OCI-LY1 (cell line): ENCODE results near the gene NDUFB4.
A peak's percentile ranks its signal among the peaks of the same experiment; 100 is the strongest.

Experiments used
- H2AFZ ChIP-seq: fragments of 200-600 bp; sonication (generic), shearing (Covaris generic); 2 replicates; pipeline ENCODE4 v1.6.0; 2014; ENCODE audit warnings: antibody characterized with exemption, mild to moderate bottlenecking, low read length
- H3F3A ChIP-seq: fragments of 200-600 bp; sonication (generic), shearing (Covaris generic); 2 replicates; pipeline ENCODE4 v1.6.0; 2014; ENCODE audit warnings: mild to moderate bottlenecking, antibody characterized with exemption, low read length, moderate library complexity; ENCODE audit not compliant: insufficient read depth
- H3K27ac ChIP-seq: fragments of 200-600 bp; sonication (generic); 2 replicates; pipeline ENCODE4 v1.5.1; 2014; ENCODE audit warnings: low read length, mixed run types, mild to moderate bottlenecking, low read depth; ENCODE audit not compliant: poor library complexity, severe bottlenecking
- H3K27me3 ChIP-seq: fragments of 200-600 bp; sonication (generic); 2 replicates; pipeline ENCODE4 v1.6.0; 2014; ENCODE audit warnings: antibody characterized with exemption, mild to moderate bottlenecking, low read length, moderate library complexity; ENCODE audit not compliant: insufficient read depth
- H3K36me3 ChIP-seq: fragments of 200-600 bp; sonication (generic); 2 replicates; pipeline ENCODE4 v1.6.1; 2014; ENCODE audit warnings: mild to moderate bottlenecking, antibody characterized with exemption, low read length, moderate library complexity, mixed read lengths; ENCODE audit not compliant: insufficient read depth
- H3K4me1 ChIP-seq: fragments of 200-600 bp; sonication (generic); 2 replicates; pipeline ENCODE4 v1.5.1; 2014; ENCODE audit warnings: mild to moderate bottlenecking, low read length, moderate library complexity; ENCODE audit not compliant: insufficient read depth, severe bottlenecking
- H3K4me2 ChIP-seq: fragments of 200-600 bp; sonication (generic), shearing (Covaris generic); 2 replicates; pipeline ENCODE4 v1.6.1; 2014; ENCODE audit warnings: low read length
- H3K4me3 ChIP-seq: fragments of 200-600 bp; sonication (generic); 2 replicates; pipeline ENCODE4 v1.5.1; 2014; ENCODE audit warnings: low read length, low read depth, mild to moderate bottlenecking, mixed read lengths; ENCODE audit not compliant: poor library complexity, severe bottlenecking
- H3K79me2 ChIP-seq: fragments of 200-600 bp; shearing (Covaris generic); 2 replicates; pipeline ENCODE4 v1.6.1; 2016; ENCODE audit warnings: mixed run types, low read length, mixed read lengths; ENCODE audit not compliant: insufficient read depth
- H3K9ac ChIP-seq: fragments of 200-600 bp; sonication (generic), shearing (Covaris generic); 2 replicates; pipeline ENCODE4 v1.6.1; 2014; ENCODE audit warnings: mild to moderate bottlenecking, low read length, mixed read lengths
- H3K9me2 ChIP-seq: fragments of 200-600 bp; sonication (generic), shearing (Covaris generic); 2 replicates; pipeline ENCODE4 v1.6.1; 2014; ENCODE audit warnings: low read depth, mild to moderate bottlenecking, low read length, mixed read lengths
- H3K9me3 ChIP-seq: fragments of 200-600 bp; shearing (Covaris generic); 2 replicates; pipeline ENCODE4 v1.6.1; 2014; ENCODE audit warnings: low read length, mixed read lengths
- H4K20me1 ChIP-seq: fragments of 200-600 bp; sonication (generic), shearing (Covaris generic); 2 replicates; pipeline ENCODE4 v1.6.0; 2016; ENCODE audit warnings: mild to moderate bottlenecking, low read length; ENCODE audit not compliant: insufficient read depth
- CTCF ChIP-seq: fragments of 200-600 bp; sonication (generic), shearing (Covaris generic); IDR thresholded peaks from 2 replicates; pipeline ENCODE4 v1.5.1; 2017; ENCODE audit warnings: mild to moderate bottlenecking, antibody characterized with exemption, low read length, moderate library complexity, mixed read lengths
- EZH2 ChIP-seq: fragments of 200-600 bp; sonication (generic), shearing (Covaris generic); IDR thresholded peaks from 2 replicates; pipeline ENCODE4 v1.8.0; 2017; ENCODE audit warnings: borderline replicate concordance, mixed run types, mild to moderate bottlenecking, antibody characterized with exemption, low read length, moderate library complexity, mixed read lengths

The NDUFB4 gene

GRCh38 chr3:120567370-120568201 lies 28.6 kb upstream of the NDUFB4 start:
- no peaks in the 10 kb centered on the region for H3K9me2 ChIP-seq
- peak overlapping the region; percentile 56 for H3K4me2 ChIP-seq
- H3K36me3 ChIP-seq = no peaks in the 10 kb centered on the region
- H3K4me3 ChIP-seq = no peak overlapping the region
- H3K9me3 ChIP-seq = no peaks in the 10 kb centered on the region
- H3F3A ChIP-seq = no peaks in the 10 kb centered on the region
- H3K9ac ChIP-seq = no peak overlapping the region
- peaks cover 5% of the 10 kb centered on the region for H3K4me1 ChIP-seq
- no peak overlapping the region for H3K27ac ChIP-seq
- no peaks in the 10 kb centered on the region for H3K79me2 ChIP-seq
- no peaks in the 10 kb centered on the region for H4K20me1 ChIP-seq
- 0 out of 2 replicates have a peak overlapping the region, but pooled peaks have one; percentile 49 for H2AFZ ChIP-seq
- TF ChIP-seq EZH2 (no peak), CTCF (peak; percentile 44)
- H3K27me3 ChIP-seq = peaks cover 5% of the 10 kb centered on the region; the same call in 1 of the 2 replicates

- no peaks in the 10 kb centered on the region for H3K9me2 ChIP-seq
These were observed 28.0 kb upstream of the NDUFB4 start for GRCh38 chr3:120568202-120568531.

GRCh38 chr3:120568598-120568997 lies 27.5 kb upstream of the NDUFB4 start:
- Histone ChIP-seq H3K79me2 (no peaks in the 10 kb centered on the region), H3K9ac (no peak overlapping the region), H3K27me3 (peaks cover 5% of the 10 kb centered on the region; the same call in 1 of the 2 replicates), H3K9me2 (no peaks in the 10 kb centered on the region), H3K4me3 (no peak overlapping the region), H3F3A (no peaks in the 10 kb centered on the region), H3K4me1 (peaks cover 5% of the 10 kb centered on the region), H3K27ac (no peak overlapping the region), H2AFZ (no peak overlapping the region), H3K36me3 (no peaks in the 10 kb centered on the region), H3K9me3 (no peaks in the 10 kb centered on the region), H3K4me2 (no peak overlapping the region), H4K20me1 (no peaks in the 10 kb centered on the region)
- TF ChIP-seq CTCF = no peak
- TF ChIP-seq EZH2 = no peak

More at GRCh38 chr3:120568202-120568531, 28.0 kb upstream of the NDUFB4 start:
- no peak for TF ChIP-seq CTCF
- TF ChIP-seq EZH2 = no peak
- H3K4me3 ChIP-seq = no peak overlapping the region
- H4K20me1 ChIP-seq = no peaks in the 10 kb centered on the region
- H3K79me2 ChIP-seq = no peaks in the 10 kb centered on the region
- peaks cover 5% of the 10 kb centered on the region for H3K4me1 ChIP-seq
- no peak overlapping the region for H2AFZ ChIP-seq
- no peaks in the 10 kb centered on the region for H3K9me3 ChIP-seq
- H3K4me2 ChIP-seq = no peak overlapping the region
- H3F3A ChIP-seq = no peaks in the 10 kb centered on the region
- H3K36me3 ChIP-seq = no peaks in the 10 kb centered on the region
- peaks cover 5% of the 10 kb centered on the region; the same call in 1 of the 2 replicates for H3K27me3 ChIP-seq
- H3K9ac ChIP-seq = no peak overlapping the region
- no peak overlapping the region for H3K27ac ChIP-seq
